ENCODE measurements around the gene CYP46A1. TPM values are rescaled to one million over a fixed set of nuclear protein-coding genes. Genes with fewer than 3 reads are reported as not detected.

The CYP46A1 gene
- total RNA-seq, 1 donor from 2014 or later: 1.1 TPM

DNA sequence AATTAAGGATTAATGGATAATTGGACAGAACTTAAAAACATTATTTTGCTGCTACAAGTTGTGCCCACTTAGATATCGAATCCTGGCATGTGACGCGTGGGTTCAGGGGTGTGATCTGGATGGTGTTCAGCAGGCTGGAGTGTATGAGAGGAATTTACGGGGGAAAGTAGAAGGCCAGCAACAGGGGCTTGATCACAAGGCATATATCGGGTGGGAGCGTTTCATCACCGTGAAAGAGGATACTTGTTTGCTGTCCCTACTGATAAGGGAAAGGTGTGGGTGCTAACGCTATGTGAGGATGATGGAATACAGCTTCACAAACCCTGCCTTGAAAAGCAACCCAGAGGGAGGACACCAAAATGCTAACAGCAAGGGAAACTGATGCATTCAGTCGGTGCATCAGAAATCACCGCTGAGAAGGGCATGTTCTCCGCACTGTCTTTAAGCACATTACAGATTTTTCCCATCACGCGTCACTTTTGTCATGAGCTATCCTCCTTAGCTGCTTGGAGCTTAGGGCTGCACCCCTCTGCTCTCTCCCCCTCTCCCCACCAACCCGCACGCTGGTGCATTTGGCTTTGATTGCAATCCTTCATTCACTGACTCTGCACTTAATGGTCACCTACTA, 25.8 kb upstream of the CYP46A1 start:
- peaks cover 3% of the 10 kb centered on the region for H3K9me3 Mint-ChIP-seq
- H3K36me3 Mint-ChIP-seq: peaks cover 2% of the 10 kb centered on the region
- H3K4me3 ChIP-seq: no peak overlapping the region
- H3F3A ChIP-seq (ENCODE audit: low read depth): peaks cover 26% of the 10 kb centered on the region
- no peak for DNase-seq (ENCODE audit: low spot score)
- no peak overlapping the region for H2AFZ ChIP-seq (replicated peaks)
- no peak for TF ChIP-seq EZH2phosphoT487 (IDR thresholded peaks at IDR 0.05)
- TF ChIP-seq, protein P1, sequence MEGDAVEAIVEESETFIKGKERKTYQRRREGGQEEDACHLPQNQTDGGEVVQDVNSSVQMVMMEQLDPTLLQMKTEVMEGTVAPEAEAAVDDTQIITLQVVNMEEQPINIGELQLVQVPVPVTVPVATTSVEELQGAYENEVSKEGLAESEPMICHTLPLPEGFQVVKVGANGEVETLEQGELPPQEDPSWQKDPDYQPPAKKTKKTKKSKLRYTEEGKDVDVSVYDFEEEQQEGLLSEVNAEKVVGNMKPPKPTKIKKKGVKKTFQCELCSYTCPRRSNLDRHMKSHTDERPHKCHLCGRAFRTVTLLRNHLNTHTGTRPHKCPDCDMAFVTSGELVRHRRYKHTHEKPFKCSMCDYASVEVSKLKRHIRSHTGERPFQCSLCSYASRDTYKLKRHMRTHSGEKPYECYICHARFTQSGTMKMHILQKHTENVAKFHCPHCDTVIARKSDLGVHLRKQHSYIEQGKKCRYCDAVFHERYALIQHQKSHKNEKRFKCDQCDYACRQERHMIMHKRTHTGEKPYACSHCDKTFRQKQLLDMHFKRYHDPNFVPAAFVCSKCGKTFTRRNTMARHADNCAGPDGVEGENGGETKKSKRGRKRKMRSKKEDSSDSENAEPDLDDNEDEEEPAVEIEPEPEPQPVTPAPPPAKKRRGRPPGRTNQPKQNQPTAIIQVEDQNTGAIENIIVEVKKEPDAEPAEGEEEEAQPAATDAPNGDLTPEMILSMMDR (IDR thresholded peaks at IDR 0.05): no peak
- no peak for TF ChIP-seq EZH2 (IDR thresholded peaks at IDR 0.05)
- H4K20me1 ChIP-seq (ENCODE audit: low read depth): no peaks in the 10 kb centered on the region
- H3K9me3 ChIP-seq (ENCODE audit: low read depth): no peaks in the 10 kb centered on the region
- H3K4me3 Mint-ChIP-seq: no peak overlapping the region
- H3K9ac ChIP-seq: no peak overlapping the region
- H3K79me2 ChIP-seq (ENCODE audit: low read depth): no peaks in the 10 kb centered on the region
- H3K27ac ChIP-seq: no peak overlapping the region
- no peak overlapping the region for H3K4me2 ChIP-seq
- peaks cover 63% of the 10 kb centered on the region for H3K4me1 Mint-ChIP-seq
- no peaks in the 10 kb centered on the region for H3K27me3 ChIP-seq
- H3K27me3 Mint-ChIP-seq (ENCODE audit: insufficient read depth, low read depth): peaks cover 16% of the 10 kb centered on the region
- H3K4me1 ChIP-seq: peaks cover 20% of the 10 kb centered on the region
- no peaks in the 10 kb centered on the region for H3K36me3 ChIP-seq
- H3K27ac Mint-ChIP-seq: peak overlapping the region; percentile 43

DNA sequence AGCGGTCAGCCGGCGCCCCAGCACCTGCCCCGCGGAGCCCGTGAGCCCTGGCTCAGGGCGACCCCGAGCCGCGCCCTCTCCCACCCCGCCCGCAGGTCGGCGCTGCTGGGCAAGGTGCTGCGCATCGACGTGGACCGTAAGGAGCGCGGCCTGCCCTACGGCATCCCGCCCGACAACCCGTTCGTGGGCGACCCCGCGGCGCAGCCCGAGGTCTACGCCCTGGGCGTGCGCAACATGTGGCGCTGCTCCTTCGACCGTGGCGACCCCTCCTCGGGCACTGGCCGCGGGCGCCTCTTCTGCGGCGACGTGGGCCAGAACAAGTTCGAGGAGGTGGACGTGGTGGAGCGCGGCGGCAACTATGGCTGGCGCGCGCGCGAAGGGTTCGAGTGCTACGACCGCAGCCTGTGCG, 24.8 kb upstream of the CYP46A1 start:
- Histone ChIP-seq H3K79me2 (ENCODE audit: low read depth) (no peaks in the 10 kb centered on the region), H3K36me3 (no peaks in the 10 kb centered on the region), H3K4me3 (no peak overlapping the region), H3F3A (ENCODE audit: low read depth) (peaks cover 34% of the 10 kb centered on the region), H3K4me2 (no peak overlapping the region), H3K9ac (no peak overlapping the region), H4K20me1 (ENCODE audit: low read depth) (peaks cover 3% of the 10 kb centered on the region), H2AFZ (replicated peaks) (no peak overlapping the region), H3K27ac (no peak overlapping the region), H3K4me1 (peaks cover 27% of the 10 kb centered on the region), H3K9me3 (ENCODE audit: low read depth) (no peaks in the 10 kb centered on the region), H3K27me3 (no peaks in the 10 kb centered on the region)
- H3K4me1 Mint-ChIP-seq: peaks cover 62% of the 10 kb centered on the region
- peaks cover 3% of the 10 kb centered on the region for H3K9me3 Mint-ChIP-seq
- peaks cover 13% of the 10 kb centered on the region for H3K27me3 Mint-ChIP-seq (ENCODE audit: insufficient read depth, low read depth)
- no peak overlapping the region for H3K4me3 Mint-ChIP-seq
- no peak overlapping the region for H3K27ac Mint-ChIP-seq
- no peak for TF ChIP-seq EZH2phosphoT487 (IDR thresholded peaks at IDR 0.05)
- TF ChIP-seq EZH2 (IDR thresholded peaks at IDR 0.05): no peak
- TF ChIP-seq, protein P1 (IDR thresholded peaks at IDR 0.05): no peak
- H3K36me3 Mint-ChIP-seq: peaks cover 2% of the 10 kb centered on the region
- DNase-seq (ENCODE audit: low spot score): no peak

DNA sequence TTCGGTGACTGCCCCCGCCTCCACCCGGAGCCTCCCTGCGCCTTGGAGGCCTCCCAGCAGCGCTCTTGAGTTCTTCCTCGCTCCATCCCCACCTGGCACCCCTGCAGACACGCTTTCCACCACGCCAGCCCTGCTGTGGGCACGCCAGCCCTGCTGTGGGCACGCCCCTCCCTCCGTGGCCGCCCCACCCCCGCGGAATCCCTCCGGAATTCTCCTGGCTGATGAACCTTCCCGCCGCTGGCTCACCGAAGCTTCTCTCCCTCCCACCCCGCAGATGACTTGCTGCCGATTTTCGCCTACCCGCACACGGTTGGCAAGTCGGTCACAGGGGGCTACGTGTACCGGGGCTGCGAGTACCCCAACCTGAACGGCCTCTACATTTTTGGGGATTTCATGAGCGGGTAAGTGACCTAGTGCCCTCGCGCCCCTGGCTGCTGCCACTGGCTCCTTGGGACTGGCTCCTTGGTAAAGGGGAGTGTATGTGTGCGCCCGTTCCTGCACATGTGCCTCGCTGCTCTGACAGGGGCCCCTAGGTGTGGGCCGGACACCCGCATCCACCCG, 24.0 kb upstream of the CYP46A1 start:
- H3K36me3 ChIP-seq: no peaks in the 10 kb centered on the region
- Mint-ChIP-seq H3K4me1 (peaks cover 65% of the 10 kb centered on the region), H3K27ac (peak overlapping the region; percentile 74), H3K36me3 (peaks cover 2% of the 10 kb centered on the region), H3K27me3 (ENCODE audit: insufficient read depth, low read depth) (peaks cover 17% of the 10 kb centered on the region), H3K4me3 (no peak overlapping the region), H3K9me3 (peaks cover 3% of the 10 kb centered on the region)
- H4K20me1 ChIP-seq (ENCODE audit: low read depth): peaks cover 3% of the 10 kb centered on the region
- TF ChIP-seq EZH2 (IDR thresholded peaks at IDR 0.05): no peak
- TF ChIP-seq, protein P1 (IDR thresholded peaks at IDR 0.05): no peak
- TF ChIP-seq EZH2phosphoT487 (IDR thresholded peaks at IDR 0.05): no peak
- no peak overlapping the region for H2AFZ ChIP-seq (replicated peaks)
- H3K27me3 ChIP-seq: no peaks in the 10 kb centered on the region
- H3K4me3 ChIP-seq: no peak overlapping the region
- no peak for DNase-seq (ENCODE audit: low spot score)
- no peak overlapping the region for H3K27ac ChIP-seq
- H3K4me1 ChIP-seq: peaks cover 34% of the 10 kb centered on the region
- H3F3A ChIP-seq (ENCODE audit: low read depth): peaks cover 38% of the 10 kb centered on the region
- no peak overlapping the region for H3K9ac ChIP-seq
- peak overlapping the region; percentile 18 for H3K4me2 ChIP-seq
- H3K79me2 ChIP-seq (ENCODE audit: low read depth): no peaks in the 10 kb centered on the region
- H3K9me3 ChIP-seq (ENCODE audit: low read depth): no peaks in the 10 kb centered on the region

All from neural progenitor cell (in vitro differentiated cells).